T47D (cell line): ENCODE data around the gene BOLA3.
"Not testable (repeated sequence)": the region's sequence is repeated elsewhere in the genome, so short reads cannot be mapped to it uniquely, and the experiment has no call there.

Experiments
- DNase-seq, 2 experiments: peaks; one replicate each; pipeline versions ENCODE4 v3.0.0 to v3.0.0-alpha.2; 2011 to 2012; ENCODE audit warnings: low read depth in 1 of 2, low spot score in 1 of 2
- JUND ChIP-seq: IDR thresholded peaks from 2 replicates; pipeline ENCODE4 v1.6.1; 2012; ENCODE audit warnings: low read depth
- in situ Hi-C: cut with HindIII; loops from 2 replicates; pipeline ENCODE4 v1.10.0; 2016; ENCODE audit warnings: low sequenced_read_pairs, low pct_unique_long_range_greater_than_20kb

The BOLA3 gene

GRCh38 chr2:74093840-74094239 lies 53.9 kb downstream of the BOLA3 start:
- no peak for TF ChIP-seq JUND
- DNase-seq, result no peak
- in situ Hi-C loops, result no loop called here

DNA sequence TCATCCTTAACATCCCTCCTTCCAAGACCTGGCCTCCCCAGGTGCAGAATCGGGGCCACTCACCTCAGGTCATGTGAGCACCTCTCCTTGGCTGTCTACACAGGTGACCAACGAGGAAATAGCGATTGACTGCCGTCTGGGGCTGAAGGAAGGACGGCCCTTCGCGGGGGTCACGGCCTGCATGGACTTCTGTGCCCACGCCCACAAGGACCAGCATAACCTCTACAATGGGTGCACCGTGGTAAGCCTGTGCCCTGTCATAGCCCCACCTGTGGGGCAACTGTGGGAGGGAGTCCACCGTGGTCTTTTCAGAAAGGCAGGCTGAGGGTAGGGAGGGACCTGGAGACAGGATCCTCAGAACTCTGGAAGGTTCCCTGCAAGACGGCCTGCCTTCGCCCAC lies 54.3 kb downstream of the BOLA3 start:
- TF ChIP-seq JUND, result no peak
- in situ Hi-C loops, result no loop called here
- DNase-seq, result no peak

GRCh38 chr2:74092275-74092674 lies 55.4 kb downstream of the BOLA3 start:
- TF ChIP-seq JUND, result no peak
- DNase-seq, result no peak
- in situ Hi-C loops, result no loop called here

DNA sequence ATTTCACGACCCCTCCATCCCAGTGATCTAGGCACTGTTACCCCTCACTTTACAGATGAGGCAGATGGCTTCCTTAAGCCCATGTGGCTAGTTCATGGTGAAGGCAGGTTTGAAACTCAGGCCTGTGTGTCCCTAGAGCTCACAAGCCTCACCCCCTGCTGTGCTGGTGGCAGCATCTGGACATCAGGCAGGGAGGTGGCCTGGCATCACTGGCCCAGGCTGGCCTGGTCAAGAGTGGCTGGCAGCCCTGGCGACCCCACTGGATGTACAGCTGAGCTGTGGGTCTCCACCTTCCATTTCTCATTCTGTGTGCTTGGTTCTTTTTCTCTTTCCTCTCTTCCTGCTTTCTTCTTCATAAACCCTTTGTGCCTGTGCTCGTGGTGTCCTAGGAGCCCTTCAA lies 56.3 kb downstream of the BOLA3 start:
- no peak for TF ChIP-seq JUND
- no peak for DNase-seq
- in situ Hi-C loops, result no loop called here

- in situ Hi-C loops, result no loop called here
- DNase-seq, result no peak
- no peak for TF ChIP-seq JUND
Observed at GRCh38 chr2:74089816-74090745, 57.6 kb downstream of the BOLA3 start.

DNA sequence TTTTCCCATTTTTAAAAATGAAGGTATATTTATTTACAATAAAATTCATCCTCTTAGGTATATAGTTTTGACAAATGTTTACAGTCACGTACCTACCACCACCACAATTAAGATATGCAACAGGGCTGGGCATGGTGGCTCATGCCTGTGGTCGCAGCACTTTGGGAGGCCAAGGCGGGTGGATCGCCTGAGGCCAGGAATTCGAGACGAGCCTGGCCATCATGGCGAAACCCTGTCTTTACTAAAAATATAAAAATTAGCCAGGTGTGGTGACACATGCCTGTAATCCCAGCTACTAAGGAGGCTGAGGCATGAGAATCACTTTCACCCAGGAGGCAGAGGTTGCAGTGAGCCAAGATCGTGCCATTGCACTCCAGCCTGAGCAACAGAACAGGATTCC lies 59.0 kb downstream of the BOLA3 start:
- DNase-seq, in situ Hi-C loops: not testable (repeated sequence)

GRCh38 chr2:74087696-74088095 lies 60.0 kb downstream of the BOLA3 start:
- DNase-seq, result no peak
- no peak for TF ChIP-seq JUND
- in situ Hi-C loops, result no loop called here

DNA sequence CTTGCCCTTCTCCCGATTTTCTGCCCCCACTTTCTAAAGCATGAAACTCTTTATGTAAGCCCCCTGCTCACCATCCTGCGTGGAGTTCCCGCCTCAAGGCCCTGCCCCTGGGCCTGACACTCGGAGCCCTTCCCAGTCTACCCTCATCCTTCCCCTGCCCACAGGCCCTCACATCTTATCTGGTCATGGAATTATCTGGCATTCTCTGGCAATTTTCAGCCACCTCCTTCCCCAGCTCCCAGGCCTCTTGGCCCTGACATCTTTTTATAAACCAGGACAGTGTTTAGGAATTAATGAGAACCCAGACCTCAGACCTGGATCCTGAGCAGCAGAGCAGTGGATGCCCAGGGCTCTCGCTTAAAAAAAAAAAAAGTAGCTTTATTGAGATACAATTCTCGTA lies 61.7 kb downstream of the BOLA3 start:
- no peak for DNase-seq
- no peak for TF ChIP-seq JUND
- in situ Hi-C loops, result no loop called here
